HG03039 (cell line): Measurements from ENCODE around the gene C6orf58.
"Not testable (repeated sequence)": the region's sequence is repeated elsewhere in the genome, so short reads cannot be mapped to it uniquely, and the experiment has no call there.

Source experiments
- ATAC-seq: cut with Tn5 transposase; IDR thresholded peaks from one replicate; pipeline ENCODE4 v1.9.1; 2021; ENCODE audit warnings: mild to moderate bottlenecking, moderate library complexity; ENCODE audit not compliant: unreplicated experiment

Gene C6orf58

DNA sequence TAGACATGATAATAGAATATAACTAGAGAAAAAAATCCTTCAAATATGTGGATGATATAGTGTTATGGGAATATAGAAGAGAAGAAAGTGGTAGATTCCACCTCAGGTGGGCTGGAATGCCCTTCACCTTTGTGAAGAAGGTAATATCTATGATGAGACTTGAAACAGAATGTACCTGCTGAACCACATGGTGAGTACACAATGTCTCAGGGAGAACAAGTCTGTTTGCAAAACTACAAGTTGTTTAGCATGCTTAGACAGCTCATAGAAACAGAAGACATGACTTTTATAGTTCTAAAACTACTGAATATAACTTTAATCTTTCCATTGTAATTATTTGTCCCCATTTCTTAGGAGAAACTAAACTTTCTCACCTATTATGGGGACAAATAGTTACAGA lies 12.2 kb downstream of the C6orf58 start:
- ATAC-seq = no peak

DNA sequence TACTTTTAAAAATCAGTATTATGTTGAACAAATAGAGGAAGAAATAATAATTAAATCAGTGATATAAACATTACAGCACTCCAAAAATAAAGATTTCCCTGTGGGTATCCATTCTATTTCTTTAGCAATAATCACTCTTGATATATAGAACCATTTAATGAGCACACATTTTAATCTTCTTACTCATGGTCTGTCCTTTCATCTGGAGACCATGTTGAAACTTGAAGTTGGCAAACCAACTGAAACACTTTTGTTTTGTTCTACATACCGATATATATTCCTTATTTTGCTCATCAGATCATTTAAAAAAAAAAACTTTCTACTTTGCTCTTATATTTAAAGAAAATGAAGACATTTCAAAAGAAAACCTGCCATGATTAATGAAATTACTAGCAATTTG lies 13.4 kb downstream of the C6orf58 start:
- no peak for ATAC-seq

DNA sequence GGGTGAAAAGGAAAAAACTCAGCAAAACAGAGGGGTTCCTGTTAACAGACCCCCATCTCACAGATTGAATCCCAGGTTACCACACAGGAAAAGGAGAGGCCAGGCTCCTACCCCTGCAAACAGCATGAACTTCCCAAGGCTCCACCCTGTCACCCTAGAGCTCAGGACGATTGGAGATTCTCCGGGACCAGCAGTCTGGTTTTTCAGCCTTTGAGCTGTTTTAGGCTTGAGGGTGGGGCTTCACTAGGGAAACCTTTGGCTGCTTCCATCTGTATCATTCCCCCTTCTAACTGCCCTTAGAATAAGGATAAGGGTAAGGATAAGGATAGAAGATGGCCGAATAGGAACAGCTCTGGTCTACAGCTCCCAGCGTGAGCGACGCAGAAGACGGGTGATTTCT lies 16.0 kb downstream of the C6orf58 start:
- no peak for ATAC-seq

DNA sequence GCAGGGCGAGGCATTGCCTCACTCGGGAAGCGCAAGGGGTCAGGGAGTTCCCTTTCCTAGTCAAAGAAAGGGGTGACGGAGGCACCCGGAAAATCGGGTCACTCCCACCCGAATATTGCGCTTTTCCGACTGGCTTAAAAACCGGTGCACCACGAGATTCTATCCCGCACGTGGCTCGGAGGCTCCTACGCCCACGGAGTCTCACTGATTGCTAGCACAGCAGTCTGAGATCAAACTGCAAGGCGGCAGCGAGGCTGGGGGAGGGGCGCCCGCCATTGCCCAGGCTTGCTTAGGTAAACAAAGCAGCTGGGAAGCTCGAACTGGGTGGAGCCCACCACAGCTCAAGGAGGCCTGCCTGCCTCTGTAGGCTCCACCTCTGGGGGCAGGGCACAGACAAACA lies 16.5 kb downstream of the C6orf58 start:
- ATAC-seq = not testable (repeated sequence)

DNA sequence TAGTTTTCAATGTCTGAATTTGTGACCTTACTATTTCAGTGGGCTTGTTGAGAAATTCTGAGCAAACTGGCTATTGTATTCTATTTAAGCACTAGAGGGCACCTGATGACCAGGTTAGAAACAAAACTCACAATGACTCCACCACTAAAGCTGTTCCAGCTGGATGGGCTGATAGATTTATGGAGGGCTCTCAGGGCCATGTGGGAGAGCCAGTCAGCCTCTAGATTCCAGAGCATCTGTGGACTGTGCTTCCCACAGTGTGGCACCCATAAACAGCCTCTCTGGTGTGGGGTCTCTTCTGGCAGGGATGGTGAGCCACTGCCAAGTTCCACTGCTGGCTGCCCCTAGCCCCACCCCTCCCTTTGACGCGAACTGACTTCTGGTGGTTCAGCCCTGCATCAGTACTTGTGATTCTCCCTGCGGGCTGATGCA lies 29.2 kb downstream of the C6orf58 start:
- no peak for ATAC-seq

DNA sequence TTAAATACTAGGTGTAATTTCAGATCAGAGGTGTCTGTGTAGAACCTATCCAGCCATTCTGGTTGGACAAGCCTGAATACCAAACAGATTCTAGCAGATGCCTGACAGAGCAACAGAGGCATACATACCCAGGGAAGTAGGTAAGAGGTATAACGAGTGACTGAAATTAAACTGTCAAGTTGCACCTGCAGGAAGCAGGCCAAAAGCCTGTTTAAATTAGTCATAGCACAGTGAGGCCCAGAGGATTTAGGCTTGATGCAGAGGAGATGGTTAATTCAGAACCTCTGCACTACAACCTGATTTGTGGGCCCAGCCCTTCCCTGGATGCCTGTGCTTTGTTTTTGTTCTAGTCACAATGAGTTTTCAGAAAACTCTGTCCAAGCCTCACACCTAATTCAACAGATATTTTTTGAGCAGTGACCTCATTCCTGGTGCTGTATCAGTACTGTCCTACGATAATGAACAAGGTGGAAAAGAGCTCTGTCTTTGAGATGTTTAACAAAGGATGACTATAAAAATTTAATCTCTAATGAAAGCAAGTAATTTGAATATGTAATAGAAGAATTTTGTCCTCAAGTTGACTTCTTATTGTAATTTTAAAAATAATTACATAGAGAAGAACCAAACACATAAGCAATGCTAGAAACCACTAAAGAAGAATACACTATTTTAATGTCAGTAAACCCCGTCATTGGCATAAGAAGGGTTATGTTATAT lies 31.7 kb downstream of the C6orf58 start:
- ATAC-seq = no peak

DNA sequence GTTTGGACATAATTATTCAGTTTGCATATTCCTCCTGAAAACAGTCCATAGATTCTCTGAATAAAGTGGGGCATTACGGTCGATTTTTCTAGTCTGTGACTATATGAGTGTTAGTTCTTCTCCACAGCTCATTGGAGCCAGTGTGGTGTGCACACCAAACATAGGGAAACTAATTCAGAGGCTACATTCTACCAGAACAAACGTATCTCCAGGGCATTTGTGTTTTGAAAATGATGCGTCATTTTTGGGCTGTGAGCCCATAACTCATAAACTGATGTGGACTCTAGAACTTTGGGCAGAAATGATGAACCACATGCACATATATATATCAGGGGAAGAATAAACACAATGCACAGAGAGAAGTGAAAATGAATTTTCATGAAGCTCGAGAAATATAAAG lies 41.8 kb downstream of the C6orf58 start:
- ATAC-seq = no peak

DNA sequence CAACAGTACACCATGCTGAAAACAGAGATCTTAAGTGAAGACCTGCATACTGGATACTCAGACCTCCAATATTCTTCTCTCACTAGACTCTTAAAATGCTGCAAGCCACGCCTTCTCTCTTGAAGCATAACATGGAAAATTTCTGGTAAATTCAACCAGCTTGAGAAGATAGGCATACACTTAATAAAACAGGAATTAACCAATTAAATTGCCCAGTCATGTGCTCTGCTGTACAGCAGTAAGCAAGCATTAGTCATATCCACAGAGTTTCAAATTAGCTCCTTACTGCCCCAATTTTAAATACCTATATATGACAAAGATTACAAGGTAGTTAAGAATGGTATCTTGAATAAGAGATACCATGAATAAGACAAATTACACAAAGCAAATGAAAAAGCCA lies 53.8 kb downstream of the C6orf58 start:
- no peak for ATAC-seq

DNA sequence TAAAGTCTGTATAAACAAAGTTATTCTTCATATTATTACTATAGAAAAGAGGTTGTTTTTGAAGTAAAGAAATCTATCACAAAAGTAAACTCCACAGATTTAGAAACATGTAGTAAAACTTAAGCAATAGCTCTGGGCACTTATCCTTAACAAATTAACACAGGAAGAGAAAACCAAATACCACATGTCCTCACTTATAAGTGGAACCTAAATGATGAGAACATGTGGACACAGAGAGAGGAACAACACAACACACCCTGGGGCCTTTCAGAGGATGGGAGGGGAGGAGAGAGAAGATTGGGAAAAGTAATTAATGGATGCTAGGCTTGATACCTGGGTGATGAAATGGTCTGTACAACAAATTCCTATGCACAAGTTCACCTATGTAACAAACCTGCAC lies 57.2 kb downstream of the C6orf58 start:
- ATAC-seq = no peak

DNA sequence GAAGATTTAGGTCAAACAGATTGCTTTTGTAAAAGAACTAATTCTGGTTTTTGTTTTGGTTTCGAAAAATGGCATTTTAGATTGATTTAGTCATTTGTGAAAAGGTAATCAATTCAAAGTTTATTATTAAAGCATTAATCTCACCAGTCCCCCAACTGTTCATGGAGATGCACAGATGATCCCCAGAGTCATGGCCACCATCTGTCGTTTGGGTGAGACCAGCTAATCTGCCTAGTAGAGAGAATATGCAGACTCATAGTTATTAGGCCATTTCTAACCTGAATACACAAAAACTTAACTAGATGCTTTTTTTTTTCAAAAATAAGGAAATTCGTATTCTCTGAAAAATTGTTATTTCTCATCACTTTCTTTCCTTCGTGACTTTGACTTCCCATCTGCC lies 58.1 kb downstream of the C6orf58 start:
- ATAC-seq = no peak

DNA sequence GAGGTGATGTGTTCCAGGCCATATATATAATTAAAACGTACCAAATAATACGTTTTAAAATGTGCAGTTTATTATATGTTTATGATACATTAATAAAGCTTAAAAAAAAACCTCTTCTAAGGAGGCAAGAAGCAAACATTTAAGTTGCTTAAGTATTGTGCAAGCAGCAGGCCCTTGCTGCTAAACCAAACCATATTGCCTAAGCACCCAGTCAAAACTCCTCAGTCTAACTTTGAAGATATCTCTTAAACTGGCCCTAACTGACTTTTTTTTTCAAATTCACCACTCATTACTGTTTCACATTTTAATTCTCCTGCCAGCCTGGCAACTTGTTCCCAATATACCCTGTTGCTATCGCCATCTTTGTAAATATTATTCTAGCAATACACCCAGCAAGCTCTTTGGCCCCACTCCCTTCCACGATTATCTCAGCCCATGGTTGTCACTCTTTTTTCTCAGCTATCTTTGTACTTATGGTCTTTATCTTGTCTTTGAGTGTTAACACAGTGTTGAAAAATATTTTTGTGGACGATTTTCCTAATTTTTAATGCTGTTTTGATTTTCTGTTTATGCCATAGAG lies 60.9 kb downstream of the C6orf58 start:
- no peak for ATAC-seq
